Heart left ventricle (tissue), 13 donors: ENCODE measurements around the gene BTN3A1.
"Not testable (repeated sequence)": the region's sequence is repeated elsewhere in the genome, so short reads cannot be mapped to it uniquely, and the experiment has no call there.

Experiments
- CTCF ChIP-seq, 12 donors: fragments of 200-600 bp; sonication (generic) in 4 of 12; IDR thresholded peaks; one replicate each; pipeline versions ENCODE4 v1.5.0 to v1.8.0; 2018 to 2022; ENCODE audit warnings: antibody characterized with exemption in 12 of 12, mild to moderate bottlenecking in 5 of 12
- POLR2A ChIP-seq, 2 donors: fragments of 450-650 bp; IDR thresholded peaks; one replicate each; pipeline ENCODE4 v1.6.1; 2017; ENCODE audit warnings: antibody characterized with exemption in 2 of 2, mild to moderate bottlenecking in 2 of 2, moderate library complexity in 2 of 2
- donor health status: ischemic (EF 13 %, LVEDD 7.1; RV severe dilation, severe dysfunction).
- donor health status: DM: no; HTN: yes; CAD: no.
- donor health status: DM: no; HTN: no; CAD: no.
- donor health status: ischemic (EF 25% LVEDD 6.9; RV normal size, moderate dysfunction).
- donor health status: ischemic (EF 25% LVEDD 5.7; RV mildly dilated, moderate dysfunction).
- donor health status: ischemic (EF 35%, LVEDD 5.7; RV mildly dilated, moderate dysfunction).
- donor health status: nonischemic (EF 11% LVEDD 7.7; RV severe dilation, severe dysfunction).
- donor health status: DM: yes; HTN: yes; CAD: no.
- donor health status: PGD.
- donor health status: ischemic (EF 29% LVEDD 5.4; RV normal size, mild dysfunction).
- donor health status: nonischemic (EF 23%, LVEDD 6.1; RV moderate dilation, normal function).

GRCh38 chr6:26433680-26434079 is 31.6 kb downstream of the BTN3A1 start:
- not testable (repeated sequence) for TF ChIP-seq CTCF, POLR2A (IDR thresholded peaks at IDR 0.05)
